Renal cortical epithelial cell (primary cell): ENCODE data around the gene DGKB. TPM values are rescaled to one million over a fixed set of nuclear protein-coding genes. Genes with fewer than 3 reads are reported as not detected.

Experiments
- DNase-seq: peaks from one replicate; pipeline ENCODE4 v3.0.0-alpha.2; 2011; ENCODE audit warnings: low read depth
- total RNA-seq: library from RNA; depleted of rRNA; stranded (reverse); fragments of >200 nt; gene quantifications from 2 replicates; pipeline ENCODE4 v1.2.3, GENCODE V29; 2014

The DGKB gene
- total RNA-seq, 1 donor from 2014 or later: not detected

DNA sequence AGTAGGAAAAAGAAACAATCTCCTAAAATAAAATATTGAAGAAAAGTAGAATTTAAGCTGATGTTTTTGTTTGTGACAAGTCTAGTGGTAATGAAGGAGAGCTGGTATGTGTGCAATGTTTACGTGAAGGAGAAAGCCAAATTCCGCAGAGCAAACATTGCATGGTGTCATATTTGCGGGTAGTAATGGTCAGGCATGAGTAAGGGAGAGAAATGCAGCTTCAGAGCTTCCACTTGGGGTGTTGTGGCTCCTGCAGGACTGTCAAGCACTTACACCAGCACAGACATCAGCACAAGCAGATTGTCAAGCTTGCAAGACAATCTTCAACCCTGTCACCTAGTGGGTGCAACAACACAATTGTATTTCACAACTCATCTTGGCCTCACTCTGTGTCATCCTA, 776.6 kb downstream of the DGKB start:
- DNase-seq: peak; percentile 71

- no peak for DNase-seq
These were observed 777.8 kb downstream of the DGKB start for GRCh38 chr7:14124716-14125115.

- no peak for DNase-seq
These were observed 778.6 kb downstream of the DGKB start for GRCh38 chr7:14123923-14124322.

DNA sequence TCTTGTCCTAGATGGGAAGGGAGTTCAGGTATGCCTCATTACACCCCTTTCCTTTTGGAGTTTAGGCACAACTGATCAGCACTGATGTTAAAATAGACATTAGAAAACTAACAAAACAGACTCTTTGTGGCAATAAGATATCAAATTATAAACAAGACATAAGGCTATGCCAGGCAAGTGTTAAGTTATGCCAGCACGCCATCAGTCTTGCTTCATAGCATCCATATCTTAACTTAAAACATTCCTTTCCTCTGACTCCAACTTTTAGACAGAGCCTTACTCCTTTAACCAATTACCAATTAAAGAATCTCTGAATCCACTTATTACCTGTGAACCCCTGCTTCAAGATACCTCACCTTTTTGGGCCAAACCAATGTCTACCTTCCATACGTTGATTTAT, 786.9 kb downstream of the DGKB start:
- no peak for DNase-seq

DNA sequence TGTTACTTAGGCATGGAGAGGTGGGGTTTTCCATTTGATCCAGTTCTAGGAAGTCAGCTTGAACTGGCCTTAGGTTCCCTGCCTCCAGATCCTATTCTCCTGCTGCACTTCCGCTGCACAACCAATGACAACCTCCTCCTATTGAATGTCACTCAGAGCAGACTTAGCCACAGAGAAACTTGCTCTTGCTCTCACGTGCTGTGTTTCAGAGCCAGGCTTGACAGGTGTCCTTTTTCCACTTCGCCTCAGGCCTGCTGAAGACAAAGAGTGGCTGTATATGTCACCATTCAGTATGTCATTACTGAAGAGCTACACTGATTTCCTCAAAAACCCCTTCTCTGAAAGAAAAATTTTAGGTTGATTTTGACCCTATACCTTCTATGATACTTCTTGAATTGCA, 797.7 kb downstream of the DGKB start:
- no peak for DNase-seq

DNA sequence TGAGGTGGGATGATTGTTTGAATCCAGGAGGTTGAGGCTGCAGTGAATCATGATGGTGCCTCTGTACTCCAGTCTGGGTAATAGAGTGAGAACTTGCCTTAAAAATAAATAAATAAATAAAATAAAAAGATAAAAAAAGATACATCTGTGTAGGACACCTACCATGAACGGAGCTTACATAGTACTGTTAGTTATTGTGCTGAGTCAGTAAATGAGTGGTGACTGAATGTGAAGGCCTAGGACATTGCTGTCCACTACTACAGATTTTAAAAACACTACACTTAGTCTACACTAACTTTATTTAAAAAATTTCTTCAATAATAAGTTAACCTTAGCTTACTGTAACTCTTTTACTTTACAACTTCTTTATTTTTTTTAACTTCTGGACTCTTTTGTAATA, 806.4 kb downstream of the DGKB start:
- DNase-seq: no peak

- DNase-seq: peak; percentile 9
These were observed 807.2 kb downstream of the DGKB start for GRCh38 chr7:14095233-14095950.
